Endometrial microvascular endothelial cells (primary cell): ENCODE measurements around the gene COA7. TPM values are rescaled to one million over a fixed set of nuclear protein-coding genes. Genes with fewer than 3 reads are reported as not detected.
"Not testable (repeated sequence)": the region's sequence is repeated elsewhere in the genome, so short reads cannot be mapped to it uniquely, and the experiment has no call there.

Source experiments
- in situ Hi-C: cut with HindIII; loops from 2 replicates; pipeline ENCODE4 v1.10.0; 2017; ENCODE audit warnings: low sequenced_read_pairs, low pct_unique_long_range_greater_than_20kb; ENCODE audit errors: inconsistent ontology term
- total RNA-seq: library from RNA; depleted of rRNA; stranded (reverse); fragments of >200 nt; gene quantifications from one replicate; pipeline ENCODE4 v1.2.3, GENCODE V29; 2015; ENCODE audit errors: inconsistent ontology term

Gene COA7
- total RNA-seq, 1 donor from 2014 or later, result 19.4 TPM

- in situ Hi-C loops, result no loop called here
Observed at GRCh38 chr1:52706941-52707926, 9.1 kb upstream of the COA7 start.

GRCh38 chr1:52706136-52706670 lies 8.1 kb upstream of the COA7 start:
- in situ Hi-C loops, result no loop called here

- in situ Hi-C loops, result no loop called here
Observed at GRCh38 chr1:52702886-52703787, 5.0 kb upstream of the COA7 start.

GRCh38 chr1:52695627-52696026 lies 2.5 kb downstream of the COA7 start:
- in situ Hi-C loops, result no loop called here

- in situ Hi-C loops, result no loop called here
Observed at GRCh38 chr1:52693843-52694242, 4.3 kb downstream of the COA7 start.

- in situ Hi-C loops, result not testable (repeated sequence)
Observed at GRCh38 chr1:52693351-52693750, 4.8 kb downstream of the COA7 start.

- in situ Hi-C loops, result no loop called here
Observed at GRCh38 chr1:52692697-52693096, 5.5 kb downstream of the COA7 start.

GRCh38 chr1:52691821-52692220 lies 6.3 kb downstream of the COA7 start:
- in situ Hi-C loops, result no loop called here

GRCh38 chr1:52686830-52687229 lies 11.3 kb downstream of the COA7 start:
- in situ Hi-C loops, result no loop called here

- in situ Hi-C loops, result not testable (repeated sequence)
Observed at GRCh38 chr1:52686261-52686751, 11.8 kb downstream of the COA7 start.

GRCh38 chr1:52684545-52684944 lies 13.6 kb downstream of the COA7 start:
- in situ Hi-C loops, result no loop called here

- in situ Hi-C loops, result no loop called here
Observed at GRCh38 chr1:52683367-52683940, 14.7 kb downstream of the COA7 start.

- in situ Hi-C loops, result no loop called here
Observed at GRCh38 chr1:52681136-52681535, 17.0 kb downstream of the COA7 start.

GRCh38 chr1:52680353-52680752 lies 17.8 kb downstream of the COA7 start:
- in situ Hi-C loops, result no loop called here

GRCh38 chr1:52679498-52679897 lies 18.6 kb downstream of the COA7 start:
- in situ Hi-C loops, result no loop called here

GRCh38 chr1:52679048-52679447 lies 19.1 kb downstream of the COA7 start:
- in situ Hi-C loops, result no loop called here

GRCh38 chr1:52677076-52677806 lies 20.9 kb downstream of the COA7 start:
- in situ Hi-C loops, result no loop called here

GRCh38 chr1:52676249-52676903 lies 21.8 kb downstream of the COA7 start:
- in situ Hi-C loops, result no loop called here
